GM12873 (cell line): ENCODE data around the gene NAALADL2.

Source experiments
- CTCF ChIP-seq: IDR thresholded peaks from 2 replicates; pipeline ENCODE4 v1.5.1; 2012; ENCODE audit warnings: low read depth, mild to moderate bottlenecking, moderate library complexity, low read length, control low read depth; ENCODE audit not compliant: insufficient read depth; ENCODE audit errors: missing control alignments

NAALADL2 gene

GRCh38 chr3:175770426-175770825 lies 911.3 kb downstream of the NAALADL2 start:
- TF ChIP-seq CTCF = no peak

GRCh38 chr3:175777495-175777894 lies 918.4 kb downstream of the NAALADL2 start:
- no peak for TF ChIP-seq CTCF

- TF ChIP-seq CTCF = no peak
These were observed 918.8 kb downstream of the NAALADL2 start for GRCh38 chr3:175777965-175778364.

GRCh38 chr3:175778994-175779393 lies 919.9 kb downstream of the NAALADL2 start:
- no peak for TF ChIP-seq CTCF

- TF ChIP-seq CTCF = no peak
These were observed 933.1 kb downstream of the NAALADL2 start for GRCh38 chr3:175792245-175792644.

GRCh38 chr3:175798326-175798725 lies 939.2 kb downstream of the NAALADL2 start:
- TF ChIP-seq CTCF = no peak

GRCh38 chr3:175805825-175806224 lies 946.7 kb downstream of the NAALADL2 start:
- TF ChIP-seq CTCF = no peak
